NCI-H2107 (cell line): Measurements from ENCODE around the gene TNIK.

ENCODE experiments used
- DNase-seq: peaks from one replicate; lab custom pipeline; 2025; lab: John Stamatoyannopoulos, UW

The TNIK gene

DNA sequence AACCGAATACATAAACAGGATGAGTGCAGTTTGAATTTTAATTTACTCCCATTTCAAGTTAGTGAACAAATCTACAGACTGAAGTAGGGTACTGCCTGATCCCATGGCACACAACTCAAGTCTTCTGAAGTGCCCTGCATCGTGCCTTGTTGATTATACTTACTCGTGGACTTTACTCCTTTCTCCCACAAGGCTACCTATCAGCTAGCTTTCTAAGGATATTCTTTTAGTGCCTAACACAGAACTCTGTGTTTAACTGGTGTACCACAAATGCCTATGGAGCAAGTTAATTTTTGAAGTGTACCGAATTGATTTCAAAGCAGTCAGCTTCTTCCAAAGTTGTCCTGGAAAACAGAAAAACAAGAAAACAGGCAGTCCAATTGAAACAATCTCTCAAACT, 119.8 kb downstream of the TNIK start:
- no peak for DNase-seq

DNA sequence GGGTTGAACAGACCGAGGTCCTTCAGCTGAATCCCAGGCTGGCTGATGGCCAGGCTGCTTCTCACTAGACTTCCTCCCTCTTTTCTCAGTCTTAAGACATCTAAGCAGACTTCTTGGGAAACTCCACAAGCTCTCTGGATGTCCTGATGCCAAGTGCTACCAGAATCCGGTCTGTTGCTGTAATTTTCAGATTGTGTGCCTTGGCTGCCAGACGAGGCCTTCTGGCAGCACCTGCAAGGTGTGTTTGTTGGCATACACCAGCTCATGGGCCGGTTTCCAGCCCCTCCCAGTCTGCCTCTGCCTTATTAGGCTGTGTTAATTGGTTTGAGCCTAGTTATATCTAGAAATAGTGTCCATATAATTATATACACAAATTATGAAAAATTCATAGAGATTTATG, 120.6 kb downstream of the TNIK start:
- no peak for DNase-seq

DNA sequence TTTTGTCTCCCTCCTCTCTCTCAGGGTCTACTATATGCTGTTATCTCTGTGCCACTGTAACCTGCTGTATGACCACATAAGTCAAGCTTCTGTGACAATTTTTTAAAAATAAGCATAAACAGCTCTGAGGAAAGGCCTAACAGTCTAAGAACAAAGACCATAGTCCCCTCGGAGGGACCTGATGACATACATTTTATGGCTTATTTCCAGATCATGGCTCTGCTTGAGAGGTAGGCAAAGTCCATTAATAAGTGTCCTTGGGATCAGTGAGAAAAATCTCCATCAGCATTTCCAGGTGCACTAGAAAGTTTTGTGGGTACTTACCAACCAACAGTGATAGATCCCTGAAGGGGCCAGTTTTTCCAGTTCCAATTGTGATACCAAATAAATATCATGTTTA, 123.8 kb downstream of the TNIK start:
- no peak for DNase-seq

DNA sequence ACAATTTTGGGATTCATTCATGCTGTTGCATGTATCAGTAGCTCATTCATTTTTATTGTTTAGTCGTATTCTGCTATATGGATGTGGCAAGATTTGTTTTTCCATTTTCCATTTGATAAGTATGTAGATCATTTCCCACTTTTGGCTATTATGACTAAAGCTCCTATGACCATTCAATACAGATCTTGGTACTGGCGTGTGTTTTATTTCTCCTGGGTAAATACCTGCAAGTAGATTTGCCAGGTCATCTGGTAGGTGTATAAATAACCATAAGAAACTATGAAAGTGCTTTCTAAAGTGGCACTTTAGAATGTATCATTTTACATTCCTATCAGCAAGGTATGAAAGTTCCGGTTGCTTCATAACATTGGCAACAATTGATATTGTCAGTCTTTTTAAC, 124.6 kb downstream of the TNIK start:
- DNase-seq, result no peak

DNA sequence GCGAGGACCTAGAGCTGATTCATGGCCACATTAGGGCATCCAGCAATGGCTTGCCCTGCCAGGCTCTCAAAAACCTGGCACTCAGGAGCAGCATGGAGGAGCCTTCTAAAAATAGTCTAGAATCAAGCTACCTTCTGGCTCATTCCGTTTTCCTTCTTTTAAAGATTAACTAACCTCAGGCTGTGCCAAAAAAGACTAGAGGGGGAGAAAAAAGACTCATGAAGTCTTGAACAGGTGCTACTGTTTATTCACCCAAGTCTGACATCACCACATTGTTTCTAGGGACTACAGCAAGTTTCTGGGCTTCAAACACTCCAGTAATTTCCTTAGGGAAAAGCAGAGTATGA, 125.8 kb downstream of the TNIK start:
- no peak for DNase-seq

DNA sequence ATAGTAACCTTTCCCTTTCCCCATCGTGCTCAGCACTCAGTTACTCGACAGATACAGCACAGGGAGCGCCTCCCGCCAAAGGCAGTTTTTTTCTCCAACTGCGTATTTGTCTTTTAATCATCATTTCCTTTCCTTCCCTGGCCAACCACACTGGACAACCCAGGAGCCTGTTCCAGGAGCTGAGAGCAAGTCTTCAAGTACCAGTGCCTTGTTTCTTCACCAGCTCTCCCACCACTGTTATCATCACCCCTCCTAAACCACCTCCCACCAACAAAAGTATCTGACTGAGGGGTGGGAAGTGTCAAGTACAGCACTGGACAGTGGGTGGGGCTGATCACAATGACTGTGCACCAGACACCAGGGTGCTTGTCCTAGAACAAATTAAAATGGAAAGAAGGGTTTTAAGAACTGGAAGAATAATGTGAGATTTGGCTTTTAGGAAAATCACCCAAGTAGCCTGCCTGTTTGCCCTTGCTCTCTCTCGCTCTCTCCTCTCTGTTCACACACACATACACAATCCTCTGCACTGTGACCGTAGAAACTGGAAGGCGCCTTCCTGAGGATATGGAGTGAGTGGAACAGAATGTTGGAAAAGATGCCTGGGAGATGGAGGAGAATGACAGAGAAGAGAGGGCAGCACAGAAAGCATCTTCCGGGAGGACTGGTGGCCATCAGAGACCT, 126.3 kb downstream of the TNIK start:
- DNase-seq, result no peak

DNA sequence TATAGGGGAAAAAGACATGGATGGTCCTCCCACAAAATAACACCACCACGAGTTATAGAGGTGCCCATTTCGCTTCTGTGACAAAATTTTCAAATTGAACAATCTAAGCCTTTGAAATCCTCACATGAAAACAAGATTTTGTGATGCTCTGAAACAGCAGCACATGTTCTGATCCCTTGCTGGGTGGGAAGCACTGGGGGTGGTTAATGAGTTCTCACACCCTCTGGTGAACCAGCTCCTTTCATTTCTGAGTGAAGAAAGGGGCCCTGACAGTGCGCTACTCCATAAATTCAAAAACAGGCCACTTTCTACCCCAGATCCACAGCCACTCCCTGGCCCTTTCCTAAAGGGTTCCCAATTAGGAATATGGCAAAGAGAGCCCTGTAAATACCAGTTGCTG, 129.3 kb downstream of the TNIK start:
- no peak for DNase-seq

DNA sequence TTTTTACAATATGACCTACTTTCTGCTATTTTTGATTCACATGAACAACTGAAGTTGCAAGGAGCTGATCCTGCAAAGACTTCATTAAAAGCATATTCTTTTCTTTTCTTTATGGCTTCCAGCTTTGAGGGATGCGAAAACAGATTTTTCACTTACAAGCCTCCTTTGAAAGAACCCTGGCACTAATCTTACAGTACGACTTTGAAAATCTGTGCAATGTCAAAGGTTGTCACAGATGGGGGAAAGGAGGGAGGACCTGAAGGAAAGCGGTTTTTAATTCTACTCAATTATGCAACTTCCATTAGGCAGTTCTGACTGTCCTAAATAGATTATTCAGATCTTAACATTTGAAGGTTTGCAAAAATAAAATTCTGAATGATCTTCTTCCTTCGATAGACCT, 130.5 kb downstream of the TNIK start:
- no peak for DNase-seq

DNA sequence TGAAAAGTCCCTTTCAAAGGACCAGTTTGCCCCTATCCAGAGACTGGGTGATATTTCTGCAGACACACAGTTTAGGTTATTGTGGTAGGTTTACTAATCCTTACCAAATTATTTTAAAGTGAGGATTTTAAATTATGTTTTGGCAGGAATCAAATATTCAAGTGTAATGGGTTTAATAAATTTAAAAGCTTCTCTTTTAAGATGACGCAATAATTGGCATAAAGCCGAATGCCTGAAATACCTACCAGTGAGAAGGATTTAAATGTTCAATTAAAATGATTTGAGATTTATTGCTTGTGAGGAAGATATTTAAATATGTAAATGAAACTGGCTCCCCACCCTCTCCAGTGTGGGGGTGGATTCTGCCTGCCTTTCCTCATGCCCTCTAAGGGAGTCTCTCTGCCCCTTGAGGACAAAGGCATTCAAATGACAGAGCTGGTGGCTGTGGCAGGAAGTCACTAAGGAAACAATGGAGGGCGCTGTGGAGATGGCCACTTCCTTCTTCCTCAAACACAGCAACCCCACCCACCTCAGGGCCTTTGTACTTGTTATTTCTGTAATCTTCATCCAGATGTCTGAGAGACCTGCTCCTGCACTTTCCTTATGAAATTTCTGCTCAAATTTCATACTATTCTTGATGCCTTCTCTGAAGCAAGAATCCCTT, 131.7 kb downstream of the TNIK start:
- DNase-seq, result no peak

DNA sequence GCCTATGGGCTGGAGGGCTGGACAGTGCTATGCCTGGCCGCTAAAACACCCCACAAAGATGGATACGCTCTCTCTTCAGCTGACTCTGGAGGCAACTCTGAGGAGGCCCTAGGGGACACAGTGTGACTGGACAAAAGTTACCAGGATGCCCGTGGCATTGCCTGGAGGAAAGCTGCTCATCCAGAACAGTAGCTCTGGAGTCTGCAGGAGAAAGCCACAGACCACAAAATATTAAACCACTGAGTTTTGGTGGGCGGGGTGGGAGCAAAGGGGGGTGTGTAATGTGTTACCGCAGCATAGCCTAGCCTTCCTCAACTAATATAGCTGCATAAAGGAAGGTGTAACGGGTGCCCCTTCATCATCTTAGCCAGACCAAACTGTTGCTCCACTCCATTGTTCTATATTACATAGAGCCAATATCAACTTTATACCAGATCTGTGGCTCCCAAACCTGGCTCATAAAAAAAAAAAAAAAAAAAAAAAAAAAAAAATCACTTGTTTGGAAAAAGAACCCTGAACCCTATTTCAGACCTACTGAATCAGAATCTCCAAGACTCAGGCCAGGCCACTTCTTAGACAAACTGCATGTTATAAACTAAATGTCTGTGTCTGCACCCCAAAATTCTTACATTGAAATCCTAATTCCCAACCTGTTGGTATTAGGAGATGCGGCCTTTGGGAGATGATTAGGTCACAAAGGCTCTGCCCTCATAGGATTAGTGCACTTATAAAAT, 132.6 kb downstream of the TNIK start:
- DNase-seq, result no peak

DNA sequence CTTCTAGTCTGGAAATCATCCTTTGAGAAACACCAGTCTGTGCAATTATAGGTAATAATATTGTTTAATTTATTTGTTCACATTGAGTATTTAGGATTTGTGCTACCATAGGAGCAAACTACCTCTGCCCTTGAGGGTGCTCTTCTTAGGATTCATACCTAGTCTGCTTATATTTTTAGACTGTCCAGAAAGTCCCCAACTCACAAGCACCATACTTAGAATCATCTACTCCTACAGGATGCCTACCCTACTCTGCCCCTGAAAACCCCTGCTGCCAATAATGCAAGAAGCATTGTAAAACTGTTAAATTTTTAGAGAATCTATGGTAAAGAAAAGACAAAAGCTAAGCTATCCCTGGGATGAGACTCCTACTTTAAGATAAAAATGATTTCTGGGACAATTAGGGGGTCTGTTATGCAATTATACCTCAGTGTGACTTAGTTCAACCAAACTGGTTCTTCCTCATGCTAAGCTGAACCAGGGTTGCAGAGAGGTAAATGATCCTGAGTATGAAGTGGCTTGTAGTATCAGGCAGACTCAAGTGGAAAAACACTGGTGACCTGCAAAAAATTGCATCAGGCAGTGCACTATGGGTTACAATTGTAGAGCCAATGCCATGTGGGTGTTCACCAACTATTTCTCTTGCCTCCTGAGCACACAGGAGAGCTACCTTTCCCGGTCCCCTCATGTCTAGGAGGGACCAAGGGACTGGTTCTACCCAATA, 133.3 kb downstream of the TNIK start:
- no peak for DNase-seq

DNA sequence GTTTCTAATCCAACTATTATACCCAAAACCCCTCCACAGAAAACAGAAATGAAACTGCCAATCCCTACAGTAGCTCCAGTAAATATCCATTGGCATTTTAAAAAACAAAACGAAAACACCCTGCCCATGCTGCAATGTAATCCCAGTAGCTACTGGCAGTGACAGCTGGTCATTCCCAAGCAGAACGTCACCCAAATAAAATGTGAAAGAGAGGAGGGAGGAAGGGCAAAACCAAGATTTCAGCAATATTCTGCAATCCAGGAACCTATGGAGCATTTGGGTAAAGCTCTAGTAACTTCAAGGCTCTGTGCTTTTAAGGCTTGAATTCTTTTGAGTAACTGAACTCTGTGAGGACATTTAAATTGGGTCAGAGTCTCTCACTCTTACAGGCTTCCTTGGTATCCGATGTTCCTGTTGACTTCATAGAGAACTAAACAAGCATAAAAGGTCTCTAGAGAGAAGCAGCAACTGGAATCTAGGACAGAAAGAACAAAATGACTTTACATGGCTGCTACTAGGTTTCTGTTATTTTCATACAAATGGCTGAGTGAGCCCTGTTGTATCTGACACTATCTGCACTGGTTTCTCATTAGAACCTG, 136.2 kb downstream of the TNIK start:
- no peak for DNase-seq

DNA sequence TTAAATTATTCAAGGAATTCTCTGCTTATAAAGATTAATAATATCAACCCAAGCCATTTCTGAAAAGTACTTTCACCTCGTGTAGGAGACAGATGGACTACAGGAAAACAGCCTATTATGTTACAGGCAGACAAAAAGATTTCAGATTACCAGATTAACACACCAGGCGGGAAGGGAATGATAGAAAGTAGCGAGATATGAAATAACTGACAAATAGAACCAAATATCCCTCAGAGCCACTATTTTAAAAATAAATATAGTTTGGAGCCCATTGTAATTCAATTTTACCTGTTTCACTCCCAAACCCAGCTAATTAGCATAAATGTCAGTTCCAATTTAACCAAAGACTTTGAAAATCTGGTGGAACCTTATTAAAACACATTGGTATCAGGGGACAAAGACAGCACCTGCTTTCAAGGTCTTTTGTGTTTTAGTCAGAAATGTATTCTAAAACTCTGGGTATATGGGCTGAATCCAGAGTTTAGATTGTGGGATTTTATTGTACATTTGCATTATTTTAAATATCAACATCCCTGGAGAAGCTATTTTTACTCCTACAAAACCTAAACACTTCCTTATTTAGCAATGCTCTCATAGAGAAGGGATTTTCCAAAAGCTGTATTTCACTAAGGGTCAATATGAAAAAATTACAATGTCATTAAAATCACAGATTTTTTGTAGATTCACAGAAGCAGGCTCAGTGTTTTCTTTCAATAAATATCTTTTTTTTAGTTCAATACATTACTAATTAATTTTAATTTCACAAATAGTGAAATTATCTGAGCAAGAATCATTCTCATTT, 138.4 kb downstream of the TNIK start:
- no peak for DNase-seq

DNA sequence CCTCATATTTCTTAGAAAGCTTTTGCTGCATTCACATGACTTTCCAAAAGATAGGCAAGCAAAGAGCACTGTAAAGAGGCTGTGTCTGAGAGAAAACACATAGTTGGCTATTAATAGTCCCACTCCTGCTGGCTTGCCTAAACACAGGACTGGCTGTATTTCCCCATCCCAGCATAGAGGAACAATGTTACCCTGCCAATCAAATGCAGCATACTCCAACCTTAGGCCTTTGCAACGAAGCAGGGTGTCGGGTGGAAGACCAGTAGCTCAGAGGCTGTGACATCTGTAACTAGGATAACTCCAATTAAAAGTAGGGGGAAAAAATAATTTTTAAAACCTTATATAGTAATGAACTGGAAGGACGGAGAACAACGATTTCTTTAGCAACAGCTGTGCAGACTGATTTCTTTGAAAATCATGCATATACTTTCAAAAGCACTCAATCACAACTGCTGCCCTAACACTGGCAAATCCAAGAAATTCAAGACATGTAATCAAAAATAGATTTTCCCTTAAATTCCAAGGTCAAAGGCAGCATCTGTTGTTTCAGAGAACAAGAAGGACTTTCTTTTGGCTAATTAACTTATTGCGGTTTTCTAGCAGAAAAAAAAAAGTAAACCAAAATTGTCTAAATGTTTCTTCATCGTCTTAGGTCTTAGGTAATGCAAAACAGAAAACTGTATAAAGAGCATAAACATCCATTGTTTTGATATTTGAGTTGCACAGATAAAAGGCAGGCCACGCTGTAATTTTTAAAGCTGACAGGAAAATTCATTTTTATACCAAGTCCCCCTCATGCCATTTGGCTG, 139.3 kb downstream of the TNIK start:
- no peak for DNase-seq

DNA sequence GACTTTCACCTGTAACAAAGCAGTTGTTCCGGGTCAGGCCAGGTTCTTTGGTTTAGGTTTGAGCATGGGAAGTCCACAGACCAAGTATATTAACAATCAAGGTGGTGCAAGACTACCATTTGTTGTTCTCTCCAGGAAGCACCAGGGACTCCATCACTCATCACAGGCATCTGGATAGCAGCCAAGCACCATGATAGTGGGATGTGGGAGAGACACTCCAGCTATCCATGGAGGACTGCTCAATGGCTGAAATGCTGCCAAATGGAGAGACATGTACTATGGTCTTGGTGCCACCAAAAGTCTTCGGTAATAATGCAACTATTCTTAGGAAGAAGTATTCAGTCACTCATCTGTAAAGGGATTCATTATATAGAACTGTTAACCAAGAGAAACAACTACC, 143.0 kb downstream of the TNIK start:
- DNase-seq, result no peak

DNA sequence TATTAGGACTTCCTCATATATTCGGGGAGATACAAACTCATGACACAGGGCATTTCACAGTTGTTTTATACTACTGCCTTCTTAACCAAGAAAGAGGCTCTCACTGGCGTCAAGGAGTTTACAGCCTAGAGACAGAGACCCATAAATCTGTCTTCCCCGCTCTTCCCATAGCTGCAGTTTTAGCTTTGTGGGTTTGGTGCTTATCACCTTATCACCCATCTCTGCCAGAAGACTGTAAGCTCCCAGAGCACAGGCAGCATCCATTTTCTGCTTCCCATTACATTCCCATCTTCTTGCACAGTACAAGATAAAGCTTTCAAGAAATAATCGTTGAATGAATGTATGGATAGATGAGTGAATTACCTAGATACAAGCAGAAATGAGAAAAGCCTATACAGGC, 144.3 kb downstream of the TNIK start:
- no peak for DNase-seq

DNA sequence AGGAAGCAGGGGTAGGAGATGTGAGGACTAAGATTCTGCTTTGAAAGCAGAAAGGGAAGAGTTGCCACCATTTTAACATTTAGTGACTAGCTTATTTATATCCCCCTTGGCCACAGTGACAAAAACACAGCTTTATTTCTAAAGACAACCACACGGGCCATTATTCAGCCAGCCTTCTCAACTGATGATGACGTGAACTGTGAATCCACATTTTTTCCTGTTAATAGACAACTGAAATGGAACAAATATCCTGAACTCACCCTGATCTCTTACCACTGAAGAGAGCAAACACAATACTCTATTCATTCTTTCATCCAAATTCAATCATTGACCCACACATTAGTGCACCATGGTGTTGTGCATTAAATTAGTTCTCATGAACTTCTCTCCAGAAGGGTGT, 145.1 kb downstream of the TNIK start:
- no peak for DNase-seq

DNA sequence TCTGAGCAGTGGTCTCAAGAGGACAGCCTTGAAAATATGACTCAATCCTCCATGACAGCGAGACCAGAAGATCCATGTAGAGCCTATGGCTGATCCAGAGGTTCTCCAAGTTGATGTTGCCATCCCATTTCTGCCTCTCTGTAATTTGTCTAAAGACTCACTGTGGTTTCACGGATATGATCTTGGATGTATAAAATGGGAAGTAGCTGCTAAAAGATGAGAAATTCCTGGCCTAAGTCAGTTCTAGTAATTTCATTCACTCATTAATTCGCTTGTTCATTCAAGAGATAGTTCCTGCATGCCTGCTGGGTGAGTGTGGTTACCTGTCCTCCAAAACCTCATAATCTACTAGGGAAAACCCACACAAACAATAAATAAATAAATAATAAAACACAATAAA, 145.9 kb downstream of the TNIK start:
- no peak for DNase-seq

DNA sequence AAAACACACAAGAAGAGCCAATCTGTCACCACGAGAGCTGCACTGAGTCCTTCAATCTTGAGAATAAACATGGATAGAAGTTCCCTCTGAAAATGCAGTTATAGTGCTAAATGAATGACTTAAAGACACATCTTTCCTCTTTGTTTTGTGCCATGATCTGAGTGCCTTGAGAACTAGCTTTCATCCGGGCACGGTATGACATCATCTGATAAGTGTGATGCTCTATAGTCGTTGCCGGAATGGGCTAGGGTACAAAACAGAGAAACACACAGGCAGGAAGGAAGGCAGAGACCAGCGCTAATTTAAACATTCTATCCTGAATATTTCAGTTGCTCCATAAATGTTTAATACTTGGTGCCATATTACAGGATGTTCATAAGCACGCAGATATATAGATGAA, 146.5 kb downstream of the TNIK start:
- DNase-seq, result no peak

DNA sequence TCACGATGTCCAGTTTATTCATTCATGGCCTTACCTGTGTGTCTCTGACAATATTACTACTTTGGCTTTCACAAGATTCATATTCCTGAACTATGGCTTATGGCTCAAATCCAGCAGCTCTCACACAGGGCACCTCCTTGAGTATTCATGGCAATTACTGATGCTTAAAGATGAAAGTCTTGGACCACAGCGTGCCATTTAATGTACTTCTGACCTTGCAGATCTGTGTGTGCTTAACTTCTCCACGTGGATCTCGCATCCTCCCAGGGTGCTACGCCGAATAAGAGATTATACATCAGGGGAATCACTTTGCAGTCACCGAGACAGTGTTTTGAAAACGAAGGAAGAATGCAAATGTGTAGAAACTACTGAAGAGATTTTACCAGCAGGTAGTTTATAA, 147.5 kb downstream of the TNIK start:
- no peak for DNase-seq

DNA sequence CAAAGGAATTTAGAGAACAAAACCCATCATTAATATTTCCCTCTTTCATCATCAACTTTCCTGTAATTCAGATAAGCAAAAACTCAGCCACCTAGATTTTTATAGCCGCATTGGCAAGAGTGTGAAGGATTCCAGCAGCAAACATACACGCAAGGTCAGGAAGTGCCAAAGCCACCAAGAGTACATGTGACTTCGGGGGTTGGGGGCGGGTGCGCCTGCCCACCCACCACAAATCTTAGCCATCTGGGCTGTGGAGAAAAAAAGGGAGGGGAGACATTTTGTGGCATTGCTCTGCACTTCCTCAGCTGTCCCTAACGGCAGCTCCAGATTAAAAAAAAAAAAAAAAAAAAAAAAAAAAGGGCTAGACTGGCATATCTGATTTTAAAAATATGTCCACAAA, 148.4 kb downstream of the TNIK start:
- DNase-seq, result no peak
